ENCODE data around the gene SLCO4A1.

SLCO4A1 gene

GRCh38 chr20:62638679-62639406, 3.5 kb upstream of the SLCO4A1 start:
- CTCF ChIA-PET = interaction anchor here (1.4 to 1.8 kb wide), 2 partner anchors 28 to 169 kb away, joined by 3 to 5 read pairs; no protein-coding TSS in a partner anchor
- TF ChIP-seq, protein P1, sequence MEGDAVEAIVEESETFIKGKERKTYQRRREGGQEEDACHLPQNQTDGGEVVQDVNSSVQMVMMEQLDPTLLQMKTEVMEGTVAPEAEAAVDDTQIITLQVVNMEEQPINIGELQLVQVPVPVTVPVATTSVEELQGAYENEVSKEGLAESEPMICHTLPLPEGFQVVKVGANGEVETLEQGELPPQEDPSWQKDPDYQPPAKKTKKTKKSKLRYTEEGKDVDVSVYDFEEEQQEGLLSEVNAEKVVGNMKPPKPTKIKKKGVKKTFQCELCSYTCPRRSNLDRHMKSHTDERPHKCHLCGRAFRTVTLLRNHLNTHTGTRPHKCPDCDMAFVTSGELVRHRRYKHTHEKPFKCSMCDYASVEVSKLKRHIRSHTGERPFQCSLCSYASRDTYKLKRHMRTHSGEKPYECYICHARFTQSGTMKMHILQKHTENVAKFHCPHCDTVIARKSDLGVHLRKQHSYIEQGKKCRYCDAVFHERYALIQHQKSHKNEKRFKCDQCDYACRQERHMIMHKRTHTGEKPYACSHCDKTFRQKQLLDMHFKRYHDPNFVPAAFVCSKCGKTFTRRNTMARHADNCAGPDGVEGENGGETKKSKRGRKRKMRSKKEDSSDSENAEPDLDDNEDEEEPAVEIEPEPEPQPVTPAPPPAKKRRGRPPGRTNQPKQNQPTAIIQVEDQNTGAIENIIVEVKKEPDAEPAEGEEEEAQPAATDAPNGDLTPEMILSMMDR (IDR thresholded peaks at IDR 0.05; ENCODE audit: insufficient read depth, low read length, missing control alignments) = no peak
- no peak for DNase-seq (ENCODE audit: low read depth, low spot score)
- no peak overlapping the region for H3K4me3 ChIP-seq (ENCODE audit: low read depth, low read length)
- POLR2A ChIA-PET = no interaction called here

DNA sequence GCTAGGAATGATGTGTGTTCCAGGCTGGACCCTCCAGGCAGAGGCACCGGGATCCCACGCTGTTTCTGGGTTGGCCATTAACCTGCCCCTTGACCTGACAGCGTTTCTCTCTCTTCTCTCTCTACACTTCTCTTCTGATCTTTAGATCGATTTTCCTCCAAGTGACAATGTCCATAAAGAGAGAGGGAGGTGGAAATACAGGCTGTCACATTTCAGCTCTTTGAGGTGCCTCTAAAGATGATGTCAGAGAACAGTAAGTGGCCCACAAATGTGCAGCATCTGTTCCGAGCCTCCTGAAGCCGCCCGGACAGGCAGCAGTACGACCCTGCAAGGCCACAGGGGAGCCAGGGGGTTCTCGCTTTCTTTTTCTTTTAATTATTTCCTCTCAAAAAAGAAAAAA, 2.5 kb upstream of the SLCO4A1 start:
- no peak overlapping the region for H3K4me3 ChIP-seq (ENCODE audit: low read depth, low read length)
- CTCF ChIA-PET = interaction anchor here (1.4 to 1.8 kb wide), 2 partner anchors 28 to 168 kb away, joined by 3 to 5 read pairs; no protein-coding TSS in a partner anchor
- TF ChIP-seq, protein P1 (IDR thresholded peaks at IDR 0.05; ENCODE audit: insufficient read depth, low read length, missing control alignments) = no peak
- no peak for DNase-seq (ENCODE audit: low read depth, low spot score)
- POLR2A ChIA-PET = no interaction called here

DNA sequence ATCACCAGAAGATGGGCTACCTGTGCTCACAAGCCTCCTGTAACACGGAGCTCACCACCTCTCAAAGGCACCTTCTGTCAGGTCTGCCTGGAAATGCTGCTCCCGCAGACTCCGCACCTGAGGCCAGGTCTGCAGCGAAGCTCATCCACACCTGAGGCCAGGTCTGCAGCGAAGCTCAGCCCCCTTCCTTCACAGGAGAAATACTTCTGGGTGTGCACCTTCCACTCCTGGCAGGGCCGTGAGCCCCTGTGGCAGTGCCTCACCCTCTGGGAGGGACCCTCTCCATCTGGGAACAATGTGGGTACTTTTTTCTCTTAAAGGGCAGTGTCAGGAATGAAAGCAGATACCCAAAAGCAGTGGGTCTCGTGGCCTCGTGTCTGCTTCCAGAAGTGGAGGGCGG, 1.4 kb upstream of the SLCO4A1 start:
- TF ChIP-seq, protein P1 (IDR thresholded peaks at IDR 0.05; ENCODE audit: insufficient read depth, low read length, missing control alignments) = no peak
- DNase-seq (ENCODE audit: low read depth, low spot score) = no peak
- H3K4me3 ChIP-seq (ENCODE audit: low read depth, low read length) = no peak overlapping the region
- CTCF ChIA-PET = no interaction called here
- POLR2A ChIA-PET = no interaction called here

- ChIA-PET POLR2A (no interaction called here), CTCF (interaction anchor here (1.9 kb wide), 1 partner anchor 150 kb away, joined by 5 read pairs; no protein-coding TSS in a partner anchor)
- TF ChIP-seq, protein P1 (IDR thresholded peaks at IDR 0.05; ENCODE audit: insufficient read depth, low read length, missing control alignments) = no peak
- H3K4me3 ChIP-seq (ENCODE audit: low read depth, low read length) = no peak overlapping the region
- DNase-seq (ENCODE audit: low read depth, low spot score) = no peak
These were observed 817 bp upstream of the SLCO4A1 start for GRCh38 chr20:62641321-62642050.

DNA sequence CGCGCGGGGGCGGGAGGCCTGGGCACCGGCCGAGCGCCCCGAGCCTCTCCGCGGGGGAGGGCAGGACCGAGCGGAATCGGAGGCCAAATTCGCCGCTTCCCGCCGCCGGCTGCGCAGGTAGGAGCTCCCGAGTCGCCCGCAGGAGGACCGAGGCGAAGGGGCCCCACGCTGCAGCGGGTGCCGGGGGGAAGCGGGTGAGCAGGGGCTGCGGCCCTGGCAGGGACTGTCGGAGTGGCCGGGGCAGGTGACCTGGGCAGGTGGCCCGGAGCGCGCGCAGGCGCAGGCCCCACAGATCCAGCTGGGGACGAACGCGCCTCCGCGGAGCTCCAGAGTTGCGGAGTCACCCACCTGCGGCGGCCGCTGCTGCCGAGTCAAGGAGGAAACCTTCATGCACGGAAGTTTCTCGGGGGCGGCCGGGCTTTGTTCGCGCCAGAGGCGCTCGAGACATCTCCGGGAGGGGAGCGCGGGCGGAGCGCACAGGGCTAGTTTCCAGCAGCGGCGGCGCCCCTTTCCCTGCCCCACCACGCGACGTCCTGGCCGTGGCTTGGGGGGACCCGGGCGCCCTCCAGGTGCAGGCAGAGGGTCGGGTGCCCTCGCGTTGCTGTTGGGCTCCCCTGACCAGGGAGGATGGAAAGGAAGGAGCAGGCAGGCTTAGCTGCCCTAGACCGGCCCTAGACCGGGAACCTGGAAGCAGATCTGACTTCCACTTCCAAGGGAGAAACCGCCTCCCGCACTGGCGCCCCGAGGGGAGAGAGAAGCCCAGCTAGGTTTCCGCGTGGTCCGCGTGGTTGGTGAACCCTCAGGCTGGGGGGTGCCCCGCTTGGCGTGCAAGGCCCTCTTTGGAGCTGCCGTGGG, 590 bp downstream of the SLCO4A1 start:
- ChIA-PET CTCF (interaction anchor here (0.7 to 1.9 kb wide), 4 partner anchors 15 to 151 kb away, joined by 3 to 5 read pairs (median 3); no protein-coding TSS in a partner anchor), POLR2A (no interaction called here)
- TF ChIP-seq, protein P1 (IDR thresholded peaks at IDR 0.05; ENCODE audit: insufficient read depth, low read length, missing control alignments) = no peak
- DNase-seq (ENCODE audit: low read depth, low spot score) = no peak
- H3K4me3 ChIP-seq (ENCODE audit: low read depth, low read length) = no peak overlapping the region
